Lung microvascular endothelial cell (primary cell): ENCODE results near the gene MBNL1. TPM values are rescaled to one million over a fixed set of nuclear protein-coding genes. Genes with fewer than 3 reads are reported as not detected.

ENCODE experiments used
- DNase-seq, 2 donors: peaks; one replicate each; pipeline versions ENCODE4 v3.0.0 to v3.0.0-alpha.2; 2010; ENCODE audit warnings: low read depth in 2 of 2
- total RNA-seq: library from RNA; depleted of rRNA; stranded (reverse); fragments of >200 nt; gene quantifications from 2 replicates; pipeline ENCODE4 v1.2.1, GENCODE V29; 2014

Gene MBNL1
- total RNA-seq, 1 donor from 2014 or later = 206 TPM

DNA sequence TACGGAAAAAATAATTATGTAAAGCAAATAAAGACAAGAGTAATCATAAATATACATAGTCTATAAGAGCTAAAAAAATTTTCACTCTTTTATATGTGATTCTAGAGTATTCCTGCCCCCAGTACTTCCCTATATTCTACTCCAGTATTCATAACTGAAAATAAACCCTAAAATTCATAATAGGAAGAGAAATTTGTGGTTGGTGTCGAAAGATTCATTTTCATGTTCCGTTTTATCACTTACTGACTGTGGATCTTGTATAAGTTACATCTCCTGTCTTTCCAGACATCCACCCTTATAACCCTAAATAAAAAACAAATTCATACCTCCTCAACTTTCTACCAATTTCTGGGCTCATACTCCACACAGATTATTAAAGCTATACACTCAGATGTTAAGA lies 16.0 kb upstream of the MBNL1 start:
- no peak for DNase-seq

GRCh38 chr3:152253514-152253913 lies 15.2 kb upstream of the MBNL1 start:
- DNase-seq = no peak

DNA sequence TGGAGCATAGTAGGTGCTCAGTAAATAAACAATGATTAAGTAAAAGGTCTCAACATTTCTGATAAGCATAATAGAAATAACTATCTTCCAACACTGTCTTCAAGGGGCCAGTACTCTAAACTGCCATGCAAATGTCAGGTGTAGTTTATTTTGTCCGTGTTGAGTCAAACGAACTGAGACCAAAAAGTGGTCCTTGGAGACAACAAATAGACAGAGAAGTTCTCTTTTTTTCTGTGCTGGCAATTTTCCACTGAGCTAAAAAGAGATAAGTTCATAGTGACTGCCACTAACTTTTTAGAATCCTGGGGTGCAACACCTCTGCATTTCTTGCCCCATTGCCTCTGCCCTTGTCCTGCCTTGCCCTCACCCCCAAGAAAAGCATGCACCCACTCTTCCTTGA lies 14.7 kb upstream of the MBNL1 start:
- DNase-seq = no peak

DNA sequence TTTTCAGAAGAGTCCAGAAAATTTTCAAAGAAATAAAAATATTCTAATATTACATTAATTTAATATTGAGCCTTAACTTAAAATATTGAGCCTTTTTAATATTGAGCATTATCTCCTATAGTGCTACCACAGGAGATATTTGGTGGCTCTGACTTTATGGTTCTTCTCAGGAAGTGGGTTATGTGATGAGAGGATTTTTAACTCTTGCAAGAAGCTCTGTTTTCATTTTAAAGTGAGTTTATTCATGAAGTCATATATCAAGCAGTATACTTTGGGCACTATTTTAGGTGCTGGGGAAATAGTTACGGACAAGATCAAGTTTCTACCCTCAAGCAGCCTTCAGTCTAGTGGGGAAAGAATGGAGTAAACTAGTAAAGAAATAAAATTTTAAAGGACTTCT lies 13.4 kb upstream of the MBNL1 start:
- no peak for DNase-seq

- no peak for DNase-seq
These were observed 11.7 kb upstream of the MBNL1 start for GRCh38 chr3:152256851-152257562.

DNA sequence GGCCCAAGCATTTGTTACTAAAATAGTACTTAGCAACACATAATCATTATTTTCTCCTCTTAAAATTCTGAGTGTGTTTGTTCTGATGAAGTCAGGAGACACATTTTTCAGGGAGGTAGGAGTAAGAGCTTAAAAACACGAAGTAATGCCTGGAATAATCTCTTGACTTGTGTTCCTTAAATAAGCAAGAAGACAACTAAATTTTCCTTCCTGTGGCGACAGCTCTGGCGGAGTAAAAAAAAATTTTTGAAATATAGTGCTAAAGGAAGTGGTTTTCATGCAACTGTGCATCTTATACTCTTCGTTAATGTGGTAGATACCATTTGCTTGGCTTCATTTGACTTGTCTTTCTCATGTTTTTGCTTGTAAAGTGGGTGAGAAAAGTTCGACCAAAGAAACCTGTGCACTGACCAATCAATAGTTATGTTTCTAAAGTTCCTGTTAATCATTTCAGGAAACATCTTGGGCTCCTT lies 11.1 kb upstream of the MBNL1 start:
- DNase-seq = no peak

DNA sequence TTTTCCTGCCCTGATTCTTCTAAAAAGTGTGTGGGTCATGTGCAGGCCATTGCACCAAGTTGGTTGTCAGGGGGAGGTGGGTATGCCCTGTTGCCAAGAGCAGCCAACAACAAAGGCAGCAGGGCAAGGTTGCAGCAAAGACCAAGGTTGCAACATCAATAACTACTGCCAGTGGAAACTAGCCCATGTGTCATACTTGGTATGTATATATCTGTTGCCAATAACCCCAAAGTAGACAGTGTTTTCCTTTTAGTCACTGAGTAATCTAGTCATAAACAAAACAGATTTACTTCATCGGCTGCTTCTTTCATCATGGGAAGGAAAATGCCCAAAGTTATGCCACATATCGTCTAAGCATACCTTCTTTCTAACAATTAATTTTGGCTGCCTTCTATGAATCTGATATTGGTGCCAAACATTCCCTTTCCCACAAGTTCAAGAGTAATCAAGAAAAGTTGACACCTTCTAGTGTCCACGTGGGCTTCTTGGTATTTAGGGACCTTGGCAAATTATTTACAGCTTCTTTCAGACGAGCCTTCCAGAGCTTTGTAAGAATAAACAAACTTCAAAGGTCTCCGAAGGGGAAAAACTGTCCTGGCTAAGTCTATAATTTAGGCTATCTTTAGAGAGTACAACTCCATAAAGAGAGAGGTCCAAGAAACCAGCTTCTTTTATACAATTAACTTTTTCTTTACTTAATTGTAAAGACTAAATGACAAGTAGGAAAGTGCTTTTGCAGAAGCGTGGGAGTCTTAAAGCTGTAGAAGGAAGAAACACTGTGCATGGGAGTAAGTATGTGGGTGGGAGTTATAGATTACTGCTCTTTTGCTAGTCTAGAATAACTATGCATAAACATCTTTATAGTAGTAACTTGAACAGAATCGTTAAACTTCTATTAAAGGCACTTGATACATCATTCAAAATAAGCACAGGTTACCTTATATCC lies 10.0 kb upstream of the MBNL1 start:
- peak; percentile 92 to 93 for DNase-seq

- DNase-seq = no peak
These were observed 9.3 kb upstream of the MBNL1 start for GRCh38 chr3:152259468-152259867.

- peak in 1 of 2 donors; percentile 80 for DNase-seq
These were observed 8.7 kb upstream of the MBNL1 start for GRCh38 chr3:152260026-152260425.

GRCh38 chr3:152260529-152260928 lies 8.2 kb upstream of the MBNL1 start:
- DNase-seq = no peak

DNA sequence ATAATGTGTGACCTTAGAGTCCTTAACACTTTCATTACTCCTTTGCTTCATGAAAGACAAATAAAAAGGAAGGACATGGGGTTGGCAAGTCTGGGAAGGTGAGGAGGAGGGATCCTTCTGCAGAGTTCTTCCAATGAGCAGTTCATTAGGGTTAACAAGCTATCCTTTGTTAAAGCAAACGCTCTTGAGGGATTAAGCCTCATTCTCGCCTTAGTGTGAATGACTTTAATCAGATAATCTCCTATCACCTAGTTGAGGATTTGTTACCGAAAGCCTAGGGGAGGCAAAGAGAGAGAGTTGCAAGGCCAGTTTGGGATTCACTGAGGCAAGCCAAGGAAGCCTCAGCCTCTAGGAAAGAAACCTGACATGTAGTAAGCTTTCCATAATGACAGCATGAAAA lies 7.4 kb upstream of the MBNL1 start:
- DNase-seq = no peak

DNA sequence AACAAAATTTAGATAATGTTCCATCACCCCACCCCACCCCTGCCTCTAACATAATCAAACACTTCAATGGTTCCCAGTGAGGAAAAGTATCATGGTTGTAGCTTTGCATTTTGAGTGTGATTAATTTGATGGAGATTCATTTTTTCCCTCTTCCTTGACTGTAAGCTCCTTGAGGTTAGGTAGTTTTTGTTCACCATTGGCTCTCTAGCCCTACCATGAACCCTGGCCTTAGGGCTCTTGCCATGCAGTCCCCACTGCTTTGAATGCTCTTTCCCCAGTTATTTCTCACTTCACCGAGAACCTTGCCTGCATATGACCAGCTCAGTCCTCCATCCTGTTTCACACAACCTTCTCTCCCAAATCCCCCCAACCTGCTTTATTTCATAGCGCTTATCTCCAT lies 5.0 kb upstream of the MBNL1 start:
- no peak for DNase-seq

- no peak for DNase-seq
These were observed 4.4 kb upstream of the MBNL1 start for GRCh38 chr3:152264378-152264777.

DNA sequence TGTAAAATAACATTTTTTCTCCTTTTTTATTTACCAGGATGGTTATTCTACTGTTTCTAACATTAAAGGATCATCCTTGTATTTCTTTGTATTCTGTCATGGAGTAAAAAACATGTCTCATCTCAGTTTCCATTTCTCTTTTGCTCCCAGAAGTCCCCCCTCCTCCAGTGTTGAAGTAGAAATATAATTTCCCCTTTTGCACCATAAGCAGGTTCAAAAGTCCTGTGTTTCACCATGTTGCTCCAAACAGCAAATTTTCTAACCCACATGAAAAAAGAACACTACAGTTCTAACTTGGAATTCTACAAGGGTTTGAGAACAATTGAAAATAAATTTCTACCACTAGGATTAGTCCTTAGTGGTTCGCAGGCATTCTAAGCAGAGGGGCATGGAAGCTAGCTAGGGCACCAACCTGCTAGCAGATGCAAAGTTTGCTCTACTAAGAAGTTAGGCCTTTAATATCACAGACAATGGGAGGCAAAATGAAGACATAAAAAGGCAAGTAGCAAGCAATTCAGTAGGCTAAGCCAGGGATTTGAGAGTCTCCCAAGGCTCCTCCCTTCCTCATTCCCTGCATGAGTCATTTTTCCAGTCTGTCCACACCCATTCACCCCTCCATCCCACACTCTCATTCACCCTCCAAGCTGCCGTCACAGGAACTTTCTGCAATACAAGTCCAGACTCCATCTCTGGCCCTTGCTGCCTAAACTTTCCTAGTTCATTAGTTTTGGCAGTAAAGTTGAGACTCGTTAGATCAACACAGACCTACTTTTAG lies 2.3 kb upstream of the MBNL1 start:
- peak; percentile 54 to 95 for DNase-seq

GRCh38 chr3:152267831-152268554 lies 736 bp upstream of the MBNL1 start:
- DNase-seq = no peak

- peak; percentile 82 to 86 for DNase-seq
These were observed 514 bp downstream of the MBNL1 start for GRCh38 chr3:152269056-152269830.

GRCh38 chr3:152269831-152270734 lies 1.4 kb downstream of the MBNL1 start:
- peak; percentile 64 to 80 for DNase-seq

DNA sequence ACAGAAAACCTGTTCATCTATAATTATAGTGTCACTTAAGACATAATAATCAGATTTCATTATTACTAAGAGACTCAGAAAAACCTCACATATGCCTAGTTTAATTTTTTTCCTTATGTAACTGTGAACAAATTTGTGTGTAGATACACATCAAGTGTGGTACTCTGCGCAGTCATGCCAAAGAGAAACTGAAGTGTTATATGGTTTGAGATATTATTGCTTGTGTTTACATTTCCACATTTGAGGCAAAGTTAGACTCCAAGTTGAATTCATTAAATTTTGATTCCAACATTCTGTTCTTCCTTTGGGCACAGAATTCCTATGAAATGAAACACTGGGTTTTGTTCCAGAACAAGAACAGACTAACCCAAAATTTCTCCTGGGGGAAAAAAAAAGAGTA lies 2.2 kb downstream of the MBNL1 start:
- peak; percentile 31 to 43 for DNase-seq

DNA sequence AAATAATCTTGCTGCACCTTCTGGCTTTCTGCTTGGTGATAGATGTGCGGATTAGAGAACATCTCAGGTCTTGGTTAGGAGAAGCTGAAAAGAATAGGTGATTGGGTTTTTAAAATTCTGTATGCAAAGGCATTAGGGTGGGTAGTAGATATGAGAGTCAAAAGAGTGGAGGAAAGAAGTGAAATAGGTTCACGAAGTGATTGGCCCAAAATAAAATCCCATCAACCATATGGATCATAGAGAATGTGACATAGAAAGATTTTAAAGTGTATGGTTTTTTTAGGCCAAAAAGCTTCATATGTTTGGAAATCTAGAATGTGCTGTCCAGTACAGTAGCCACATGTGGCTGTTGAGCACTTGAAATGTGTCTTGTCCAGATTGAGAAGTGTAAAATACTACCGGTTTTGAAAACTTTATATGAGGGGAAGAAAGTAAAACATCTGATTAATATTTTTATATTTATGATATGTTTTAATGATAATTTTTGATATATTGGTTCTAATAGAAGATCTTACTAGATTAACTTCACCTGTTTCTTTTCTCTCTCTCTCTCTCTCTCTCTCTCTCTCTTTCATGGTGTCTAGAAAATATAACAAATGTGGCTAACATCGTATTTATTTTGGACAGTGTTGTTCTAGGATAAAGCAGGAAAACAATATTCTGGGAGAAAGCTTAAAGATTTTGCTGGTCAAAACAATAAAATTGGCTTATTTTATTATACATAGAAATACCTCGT lies 2.9 kb downstream of the MBNL1 start:
- peak; percentile 35 to 43 for DNase-seq
